H1 (cell line): ENCODE data around the gene THPO. TPM values are rescaled to one million over a fixed set of nuclear protein-coding genes. Genes with fewer than 3 reads are reported as not detected.

Experiments
- CTCF ChIA-PET: fragments of 300-600 bp; sonication (Branson Sonifier 250); formaldehyde crosslinking; loops from one replicate; lab custom pipeline; 2021; ENCODE audit not compliant: partially characterized antibody; lab: Charles Lee
- POLR2A ChIA-PET: fragments of 300-600 bp; sonication (Branson Sonifier 250); formaldehyde crosslinking; loops from one replicate; lab custom pipeline; 2021; ENCODE audit warnings: inconsistent platforms; ENCODE audit not compliant: partially characterized antibody; lab: Charles Lee
- DNase-seq, 2 experiments: peaks; one replicate each; pipeline versions ENCODE4 v3.0.0 to v3.0.0-alpha.2; 2010 to 2022; ENCODE audit warnings: low spot score in 2 of 2, low read depth in 1 of 2, mixed read lengths in 1 of 2
- FAIRE-seq: peaks from 2 replicates; lab custom pipeline; 2011; peaks lifted over from hg19 to GRCh38; lab: Jason Lieb, UNC
- H2AFZ ChIP-seq: 2 replicates; pipeline ENCODE4 v1.8.1; 2012; ENCODE audit warnings: low read length, inconsistent platforms
- H2AK5ac ChIP-seq: 2 replicates; pipeline ENCODE4 v1.6.1; 2013; ENCODE audit warnings: low read depth, low read length
- H2BK120ac ChIP-seq: replicated peaks from 2 replicates; pipeline ENCODE3; 2013; ENCODE audit warnings: low read depth, low read length, inconsistent platforms
- H2BK12ac ChIP-seq: 2 replicates; pipeline ENCODE4 v1.6.1; 2013; ENCODE audit warnings: low read depth, low read length
- H2BK15ac ChIP-seq: 2 replicates; pipeline ENCODE4 v1.6.1; 2013; ENCODE audit warnings: low read length
- H2BK20ac ChIP-seq: 2 replicates; pipeline ENCODE4 v1.6.1; 2013; ENCODE audit warnings: low read length
- H2BK5ac ChIP-seq: 2 replicates; pipeline ENCODE4 v1.6.1; 2013; ENCODE audit warnings: low read depth, low read length
- H3K14ac ChIP-seq: 2 replicates; pipeline ENCODE4 v1.6.1; 2013; ENCODE audit warnings: inconsistent platforms; ENCODE audit not compliant: insufficient read length
- H3K18ac ChIP-seq: 2 replicates; pipeline ENCODE4 v1.6.1; 2013; ENCODE audit warnings: low read length; ENCODE audit errors: extremely low read depth
- H3K23ac ChIP-seq: 2 replicates; pipeline ENCODE4 v1.6.1; 2013; ENCODE audit warnings: inconsistent platforms; ENCODE audit not compliant: insufficient read length
- H3K23me2 ChIP-seq: 2 replicates; pipeline ENCODE4 v1.6.1; 2013; ENCODE audit warnings: low read depth, low read length
- H3K27ac ChIP-seq: 2 replicates; pipeline ENCODE4 v1.6.1; 2011; ENCODE audit warnings: low read depth, low read length, inconsistent platforms
- H3K27me3 ChIP-seq, 4 experiments: replicated peaks in 1 of 4; 1 replicate in 1 of 4; 2 replicates in 3 of 4; pipeline versions ENCODE4 v1.6.1 to v1.8.1; 2011 to 2013; ENCODE audit warnings: low read length in 3 of 4, mild to moderate bottlenecking in 3 of 4, inconsistent platforms in 2 of 4, mixed read lengths in 2 of 4, moderate library complexity in 1 of 4; ENCODE audit not compliant: control insufficient read depth in 3 of 4, insufficient read depth in 3 of 4; ENCODE audit errors: extremely low read depth in 1 of 4
- H3K36me3 ChIP-seq, 4 experiments: 2 replicates each; pipeline versions ENCODE4 v1.6.1 to v1.8.1; 2011 to 2013; ENCODE audit warnings: mild to moderate bottlenecking in 4 of 4, low read length in 3 of 4, moderate library complexity in 2 of 4, control low read depth in 1 of 4, inconsistent platforms in 1 of 4; ENCODE audit not compliant: insufficient read depth in 4 of 4, control insufficient read depth in 2 of 4
- H3K4ac ChIP-seq: replicated peaks from 2 replicates; pipeline ENCODE3; 2013; ENCODE audit warnings: low read length, low read depth, mixed read lengths, inconsistent platforms; ENCODE audit not compliant: insufficient read length
- H3K4me1 ChIP-seq, 4 experiments: replicated peaks in 1 of 4; 1 replicate in 1 of 4; 2 replicates in 3 of 4; pipeline versions ENCODE4 v1.6.1 to v1.8.1; 2011 to 2013; ENCODE audit warnings: low read length in 3 of 4, inconsistent platforms in 2 of 4, mixed read lengths in 1 of 4; ENCODE audit not compliant: insufficient read depth in 4 of 4, control insufficient read depth in 3 of 4
- H3K4me2 ChIP-seq, 2 experiments: 2 replicates each; pipeline versions ENCODE4 v1.6.1 to v1.8.1; 2011 to 2013; ENCODE audit warnings: low read depth in 2 of 2, low read length in 2 of 2, control low read depth in 1 of 2, inconsistent platforms in 1 of 2, mild to moderate bottlenecking in 1 of 2; ENCODE audit not compliant: insufficient read depth in 1 of 2
- H3K4me3 ChIP-seq, 4 experiments: fragments of 200-600, 300-600 bp in 1 of 4; sonication (generic), shearing (Covaris generic), sonication (Bioruptor Twin) in 1 of 4; 2 replicates each; pipeline versions ENCODE4 v1.5.1 to v1.8.1; 2011 to 2016; ENCODE audit warnings: low read length in 4 of 4, low read depth in 3 of 4, control low read depth in 2 of 4, inconsistent platforms in 2 of 4, mild to moderate bottlenecking in 2 of 4, mixed read lengths in 1 of 4, moderate library complexity in 1 of 4; ENCODE audit not compliant: insufficient read depth in 2 of 4; ENCODE audit errors: extremely low read depth in 1 of 4
- H3K56ac ChIP-seq: replicated peaks from 2 replicates; pipeline ENCODE3; 2013; ENCODE audit warnings: low read depth, mild to moderate bottlenecking, mixed read lengths, low read length, inconsistent platforms; ENCODE audit not compliant: insufficient read length
- H3K79me1 ChIP-seq: 2 replicates; pipeline ENCODE4 v1.6.1; 2013; ENCODE audit warnings: low read depth, low read length, control low read depth
- H3K79me2 ChIP-seq, 2 experiments: 2 replicates each; pipeline versions ENCODE4 v1.6.1 to v1.8.1; 2012 to 2013; ENCODE audit warnings: low read length in 2 of 2, mild to moderate bottlenecking in 2 of 2, inconsistent platforms in 1 of 2; ENCODE audit not compliant: insufficient read depth in 2 of 2, control insufficient read depth in 1 of 2
- H3K9ac ChIP-seq, 4 experiments: replicated peaks in 1 of 4; 1 replicate in 1 of 4; 2 replicates in 3 of 4; pipeline versions ENCODE4 v1.6.1 to v1.8.1; 2011 to 2013; ENCODE audit warnings: low read depth in 3 of 4, low read length in 3 of 4, control low read depth in 2 of 4, mild to moderate bottlenecking in 2 of 4, moderate library complexity in 2 of 4, inconsistent platforms in 1 of 4; ENCODE audit errors: extremely low read depth in 1 of 4
- H3K9me3 ChIP-seq, 2 experiments: 2 replicates each; pipeline versions ENCODE4 v1.6.1 to v1.8.1; 2012 to 2013; ENCODE audit warnings: mild to moderate bottlenecking in 2 of 2, moderate library complexity in 2 of 2, control low read depth in 1 of 2, inconsistent platforms in 1 of 2, low read depth in 1 of 2, low read length in 1 of 2, mixed read lengths in 1 of 2; ENCODE audit not compliant: insufficient read depth in 2 of 2
- H4K20me1 ChIP-seq, 2 experiments: replicated peaks in 1 of 2; 2 replicates each; pipeline versions ENCODE3 to v1.8.1; 2011 to 2013; ENCODE audit warnings: inconsistent platforms in 2 of 2, low read length in 2 of 2, mild to moderate bottlenecking in 1 of 2; ENCODE audit not compliant: insufficient read depth in 2 of 2, control insufficient read depth in 1 of 2
- H4K5ac ChIP-seq: 2 replicates; pipeline ENCODE4 v1.6.1; 2013; ENCODE audit warnings: low read length, low read depth, mixed read lengths, inconsistent platforms; ENCODE audit not compliant: insufficient read length
- H4K8ac ChIP-seq: 2 replicates; pipeline ENCODE4 v1.8.0; 2013; ENCODE audit warnings: mild to moderate bottlenecking, moderate library complexity, low read length, inconsistent platforms; ENCODE audit not compliant: insufficient read depth; ENCODE audit errors: extremely low read depth
- H4K91ac ChIP-seq: replicated peaks from 2 replicates; pipeline ENCODE3; 2013; ENCODE audit warnings: low read length, mixed read lengths, inconsistent platforms; ENCODE audit not compliant: insufficient read length
- ATF2 ChIP-seq: IDR thresholded peaks from 2 replicates; pipeline ENCODE4 v1.6.1; 2012; ENCODE audit warnings: low read length, inconsistent platforms
- CTBP2 ChIP-seq: IDR thresholded peaks from 2 replicates; pipeline ENCODE4 v1.7.0; 2011; ENCODE audit warnings: borderline replicate concordance, mild to moderate bottlenecking, moderate library complexity, mixed read lengths, low read length; ENCODE audit not compliant: insufficient read depth, insufficient read length
- EZH2 ChIP-seq: fragments of 200-600 bp; sonication (generic); IDR thresholded peaks from 2 replicates; pipeline ENCODE4 v1.7.1; 2012; ENCODE audit warnings: low read depth, mild to moderate bottlenecking, moderate library complexity, low read length, inconsistent platforms; ENCODE audit not compliant: severe bottlenecking
- GTF2F1 ChIP-seq: IDR thresholded peaks from 2 replicates; pipeline ENCODE4 v1.6.1; 2012; ENCODE audit warnings: low read depth, low read length, improper control_type of control experiment, borderline replicate concordance
- KDM5A ChIP-seq: fragments of 200-600 bp; IDR thresholded peaks from 2 replicates; pipeline ENCODE4 v1.7.1; 2012; ENCODE audit warnings: mild to moderate bottlenecking, low read length, inconsistent platforms, mixed read lengths
- MAFK ChIP-seq: IDR thresholded peaks from 2 replicates; pipeline ENCODE4 v1.6.1; 2012; ENCODE audit warnings: low read depth, mild to moderate bottlenecking, improper control_type of control experiment, low read length
- PHF8 ChIP-seq: fragments of 200-600 bp; sonication (generic); conservative IDR thresholded peaks from 2 replicates; pipeline ENCODE4 v1.7.1; 2012; ENCODE audit warnings: low read depth, mild to moderate bottlenecking, inconsistent platforms, low read length, moderate library complexity
- SIX5 ChIP-seq: IDR thresholded peaks from 2 replicates; pipeline ENCODE4 v1.6.1; 2011; ENCODE audit warnings: mild to moderate bottlenecking, low read depth, low read length
- SP1 ChIP-seq: IDR thresholded peaks from 2 replicates; pipeline ENCODE4 v1.6.1; 2011; ENCODE audit warnings: low read depth, low read length
- TAF1 ChIP-seq: IDR thresholded peaks from 2 replicates; pipeline ENCODE4 v1.6.1; 2011; ENCODE audit warnings: mild to moderate bottlenecking, low read depth, low read length
- TCF12 ChIP-seq: IDR thresholded peaks from 2 replicates; pipeline ENCODE4 v1.6.1; 2011; ENCODE audit warnings: low read depth, mild to moderate bottlenecking, low read length
- WGBS, 2 experiments: shearing (Covaris generic) in 1 of 2; methylation state at CpG; one replicate each; pipeline versions ENCODE4 v1.1.6 to v1.1.7; 2013 to 2015; ENCODE audit warnings: low lambda C conversion rate in 2 of 2, mixed read lengths in 2 of 2, inconsistent platforms in 1 of 2, low coverage in 1 of 2, missing lambda C conversion rate in 1 of 2; ENCODE audit not compliant: insufficient replicate concordance in 2 of 2, insufficient coverage in 1 of 2, insufficient read length in 1 of 2; ENCODE audit errors: extremely low coverage in 1 of 2, missing lambda C conversion rate in 1 of 2; 5-methylcytosine and 5-hydroxymethylcytosine counted together
- polyA plus RNA-seq, 7 experiments: library from polyadenylated mRNA; depleted of rRNA in 3 of 7; stranded (reverse) in 5 of 7; unstranded in 2 of 7; fragments of >200 nt in 5 of 7; fragments of 200-250 nt in 2 of 7; gene quantifications; 1 replicate in 5 of 7; 2 replicates in 1 of 7; 4 replicates in 1 of 7; pipeline versions ENCODE4 v1.2.1 to v1.2.3, GENCODE V29; 2011 to 2013; ENCODE audit warnings: missing spikeins in 2 of 7, mixed read lengths in 2 of 7
- total RNA-seq: library from RNA; stranded (reverse); fragmentation: NEBNext Ultra II Directional; extraction: Animal tissue kit (Norgen Biotek cat#: 25700); gene quantifications from 2 replicates; pipeline ENCODE4 v1.2.1, GENCODE V29; 2021

Gene THPO
- total and polyA plus RNA-seq, 2 of the 8 experiments (the other 6 are each of a cell fraction or from before 2014, with no cell fraction given) = 0.82 to 1.2 TPM

DNA sequence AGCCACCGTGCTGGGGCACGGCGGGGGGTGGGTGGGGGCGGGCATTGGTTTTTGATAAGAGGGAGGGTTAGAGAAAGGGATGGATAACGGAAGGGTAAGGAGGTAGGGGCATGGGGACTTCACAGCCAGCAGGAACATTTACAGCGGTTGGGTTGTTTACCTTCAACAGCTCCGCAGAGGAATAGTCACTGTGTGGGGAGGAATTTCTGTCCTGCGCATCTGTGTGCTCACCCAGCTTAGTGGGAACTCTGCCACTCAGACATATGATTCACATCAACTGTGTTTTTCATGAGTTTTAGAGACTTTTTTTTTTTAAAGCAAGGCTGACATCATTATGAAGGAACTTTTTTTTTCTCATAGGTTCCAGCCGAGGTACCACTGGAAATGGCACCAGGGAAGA lies 21.4 kb upstream of the THPO start:
- ChIA-PET CTCF (interaction anchor here (0.6 to 2.4 kb wide), 5 partner anchors 14 to 142 kb away, joined by 4 to 6 read pairs (median 5); no protein-coding TSS in a partner anchor), POLR2A (interaction anchor here (1.3 to 1.6 kb wide), 2 partner anchors 36 to 126 kb away, joined by 3 to 4 read pairs; no protein-coding TSS in a partner anchor)
- DNase-seq (no peak), FAIRE-seq (no peak)
- Histone ChIP-seq H2BK5ac (no peak overlapping the region), H3K23me2 (no peaks in the 10 kb centered on the region), H3K56ac (no peak overlapping the region), H3K79me1 (no peaks in the 10 kb centered on the region), H3K9ac (no peak overlapping the region), H4K8ac (no peak overlapping the region), H3K14ac (no peak overlapping the region), H3K4me2 (peak overlapping the region; percentile 13 to 50; a peak in 2 of 4 replicates), H2BK12ac (no peak overlapping the region), H3K4me1 (peaks cover 0 to 2% (median 0%) of the 10 kb centered on the region in 4 experiments; a peak in 1 of 7 replicates), H2AK5ac (no peak overlapping the region), H3K27me3 (peaks cover 0 to 2% (median 0%) of the 10 kb centered on the region in 4 experiments; a peak in 1 of 7 replicates), H3K27ac (no peak overlapping the region), H3K4me3 (peak overlapping the region in 1 of 4 experiments; percentile 44; a peak in 2 of 8 replicates), H4K91ac (no peak overlapping the region), H3K4ac (no peak overlapping the region), H3K9me3 (no peaks in the 10 kb centered on the region), H2BK120ac (no peak overlapping the region), H3K18ac (no peak overlapping the region), H3K79me2 (no peaks in the 10 kb centered on the region), H3K23ac (no peak overlapping the region), H4K20me1 (no peaks in the 10 kb centered on the region), H2AFZ (no peak overlapping the region), H2BK20ac (no peak overlapping the region), H3K36me3 (no peaks in the 10 kb centered on the region), H4K5ac (no peak overlapping the region), H2BK15ac (no peak overlapping the region)
- TF ChIP-seq SIX5 = no peak
- no peak for TF ChIP-seq TCF12
- TF ChIP-seq KDM5A = no peak
- no peak for TF ChIP-seq ATF2
- no peak for TF ChIP-seq SP1
- no peak for TF ChIP-seq EZH2
- no peak for TF ChIP-seq PHF8
- no peak for TF ChIP-seq TAF1
- TF ChIP-seq MAFK = no peak
- no peak for TF ChIP-seq GTF2F1
- no peak for TF ChIP-seq CTBP2
- WGBS, 2 experiments = 42% methylated on average over 8 of the region's 9 CpGs; no CpG with 5 or more reads in 1 of the 2 experiments
